Activated naive CD8-positive, alpha-beta T cell treated with anti-CD3 and anti-CD28 coated beads for 36 hours (primary cell): Measurements from ENCODE around the gene LPCAT4. TPM values are rescaled to one million over a fixed set of nuclear protein-coding genes. Genes with fewer than 3 reads are reported as not detected.

Experiments used
- DNase-seq: peaks from one replicate; pipeline ENCODE4 v3.0.0; 2021
- H3K27ac Mint-ChIP-seq: one replicate; pipeline ENCODE4 v1.8.0; 2022; ENCODE audit warnings: mild to moderate bottlenecking, moderate library complexity, mixed read lengths
- H3K27me3 Mint-ChIP-seq: one replicate; pipeline ENCODE4 v1.8.0; 2022; ENCODE audit warnings: mild to moderate bottlenecking, mixed read lengths
- H3K36me3 Mint-ChIP-seq: one replicate; pipeline ENCODE4 v1.8.0; 2021; ENCODE audit warnings: mild to moderate bottlenecking, mixed read lengths
- H3K4me1 Mint-ChIP-seq: one replicate; pipeline ENCODE4 v1.8.0; 2021; ENCODE audit warnings: mixed read lengths
- H3K4me3 Mint-ChIP-seq: one replicate; pipeline ENCODE4 v1.8.0; 2022; ENCODE audit warnings: mild to moderate bottlenecking, moderate library complexity, mixed read lengths
- H3K9me3 Mint-ChIP-seq: one replicate; pipeline ENCODE4 v1.8.0; 2022; ENCODE audit warnings: mixed read lengths
- total RNA-seq, 2 experiments: library from RNA; stranded (reverse); gene quantifications; one replicate each; pipeline ENCODE4 v1.2.3, GENCODE V29; 2021

Gene LPCAT4
- total RNA-seq, 2 experiments from 2014 or later = 49.8 to 49.9 TPM

GRCh38 chr15:34370643-34371042 is 3.6 kb upstream of the LPCAT4 start:
- no peak overlapping the region for H3K27ac Mint-ChIP-seq
- peaks cover 17% of the 10 kb centered on the region for H3K4me1 Mint-ChIP-seq
- H3K9me3 Mint-ChIP-seq = no peaks in the 10 kb centered on the region
- peaks cover 1% of the 10 kb centered on the region for H3K36me3 Mint-ChIP-seq
- H3K4me3 Mint-ChIP-seq = no peak overlapping the region
- DNase-seq = no peak
- H3K27me3 Mint-ChIP-seq = no peaks in the 10 kb centered on the region

GRCh38 chr15:34370129-34370528 is 3.1 kb upstream of the LPCAT4 start:
- H3K36me3 Mint-ChIP-seq = peaks cover 1% of the 10 kb centered on the region
- peaks cover 22% of the 10 kb centered on the region for H3K4me1 Mint-ChIP-seq
- H3K4me3 Mint-ChIP-seq = no peak overlapping the region

GRCh38 chr15:34366271-34367065 is 528 bp downstream of the LPCAT4 start:
- H3K27ac Mint-ChIP-seq = peak overlapping the region; percentile 87
- DNase-seq = peak; percentile 64
- H3K4me1 Mint-ChIP-seq = peaks cover 27% of the 10 kb centered on the region
- no peaks in the 10 kb centered on the region for H3K9me3 Mint-ChIP-seq
- no peaks in the 10 kb centered on the region for H3K27me3 Mint-ChIP-seq
- H3K4me3 Mint-ChIP-seq = peak overlapping the region; percentile 99
- H3K36me3 Mint-ChIP-seq = peaks cover 12% of the 10 kb centered on the region

More at GRCh38 chr15:34370129-34370528, 3.1 kb upstream of the LPCAT4 start:
- H3K9me3 Mint-ChIP-seq = no peaks in the 10 kb centered on the region
- no peaks in the 10 kb centered on the region for H3K27me3 Mint-ChIP-seq
- no peak overlapping the region for H3K27ac Mint-ChIP-seq
- no peak for DNase-seq

- no peaks in the 10 kb centered on the region for H3K27me3 Mint-ChIP-seq
- peak overlapping the region; percentile 99 for H3K4me3 Mint-ChIP-seq
These were observed 1.2 kb downstream of the LPCAT4 start for GRCh38 chr15:34365836-34366235.

GRCh38 chr15:34365091-34365825 is 1.7 kb downstream of the LPCAT4 start:
- Mint-ChIP-seq H3K4me3 (peak overlapping the region; percentile 99), H3K36me3 (peaks cover 15% of the 10 kb centered on the region), H3K9me3 (no peaks in the 10 kb centered on the region), H3K27me3 (no peaks in the 10 kb centered on the region), H3K4me1 (peaks cover 25% of the 10 kb centered on the region), H3K27ac (no peak overlapping the region)
- DNase-seq = no peak

More at GRCh38 chr15:34365836-34366235, 1.2 kb downstream of the LPCAT4 start:
- Mint-ChIP-seq H3K36me3 (peaks cover 15% of the 10 kb centered on the region), H3K4me1 (peaks cover 27% of the 10 kb centered on the region), H3K27ac (peak overlapping the region; percentile 16), H3K9me3 (no peaks in the 10 kb centered on the region)
- DNase-seq = no peak

GRCh38 chr15:34364041-34364440 is 3.0 kb downstream of the LPCAT4 start:
- Mint-ChIP-seq H3K4me1 (peaks cover 19% of the 10 kb centered on the region), H3K9me3 (no peaks in the 10 kb centered on the region), H3K36me3 (peaks cover 15% of the 10 kb centered on the region), H3K27ac (no peak overlapping the region), H3K27me3 (no peaks in the 10 kb centered on the region), H3K4me3 (no peak overlapping the region)
- DNase-seq = no peak

GRCh38 chr15:34362047-34362773 is 4.8 kb downstream of the LPCAT4 start:
- no peaks in the 10 kb centered on the region for H3K9me3 Mint-ChIP-seq
- DNase-seq = no peak
- no peaks in the 10 kb centered on the region for H3K27me3 Mint-ChIP-seq
- H3K4me3 Mint-ChIP-seq = no peak overlapping the region
- peaks cover 15% of the 10 kb centered on the region for H3K36me3 Mint-ChIP-seq
- peaks cover 12% of the 10 kb centered on the region for H3K4me1 Mint-ChIP-seq
- H3K27ac Mint-ChIP-seq = no peak overlapping the region

GRCh38 chr15:34361278-34361677 is 5.7 kb downstream of the LPCAT4 start:
- no peak overlapping the region for H3K4me3 Mint-ChIP-seq
- H3K4me1 Mint-ChIP-seq = peaks cover 12% of the 10 kb centered on the region
- no peaks in the 10 kb centered on the region for H3K27me3 Mint-ChIP-seq
- no peaks in the 10 kb centered on the region for H3K9me3 Mint-ChIP-seq
- H3K27ac Mint-ChIP-seq = no peak overlapping the region
- no peak for DNase-seq
- H3K36me3 Mint-ChIP-seq = peaks cover 13% of the 10 kb centered on the region

- H3K27ac Mint-ChIP-seq = no peak overlapping the region
These were observed 6.7 kb downstream of the LPCAT4 start for GRCh38 chr15:34360298-34360697.

GRCh38 chr15:34359416-34359815 is 7.6 kb downstream of the LPCAT4 start:
- Mint-ChIP-seq H3K9me3 (no peaks in the 10 kb centered on the region), H3K27ac (no peak overlapping the region), H3K4me3 (no peak overlapping the region), H3K36me3 (peaks cover 10% of the 10 kb centered on the region), H3K4me1 (no peaks in the 10 kb centered on the region), H3K27me3 (no peaks in the 10 kb centered on the region)
- DNase-seq = no peak

More at GRCh38 chr15:34360298-34360697, 6.7 kb downstream of the LPCAT4 start:
- no peak for DNase-seq
- peaks cover 13% of the 10 kb centered on the region for H3K36me3 Mint-ChIP-seq
- H3K4me3 Mint-ChIP-seq = no peak overlapping the region
- H3K4me1 Mint-ChIP-seq = peaks cover 6% of the 10 kb centered on the region
- H3K27me3 Mint-ChIP-seq = no peaks in the 10 kb centered on the region
- no peaks in the 10 kb centered on the region for H3K9me3 Mint-ChIP-seq

- no peaks in the 10 kb centered on the region for H3K4me1 Mint-ChIP-seq
- no peaks in the 10 kb centered on the region for H3K9me3 Mint-ChIP-seq
- H3K4me3 Mint-ChIP-seq = no peak overlapping the region
- no peak overlapping the region for H3K27ac Mint-ChIP-seq
- H3K27me3 Mint-ChIP-seq = no peaks in the 10 kb centered on the region
- no peak for DNase-seq
- peaks cover 10% of the 10 kb centered on the region for H3K36me3 Mint-ChIP-seq
These were observed 8.0 kb downstream of the LPCAT4 start for GRCh38 chr15:34358948-34359347.

GRCh38 chr15:34358367-34358766 is 8.6 kb downstream of the LPCAT4 start:
- Mint-ChIP-seq H3K27ac (no peak overlapping the region), H3K36me3 (peaks cover 10% of the 10 kb centered on the region)

GRCh38 chr15:34357653-34358052 is 9.3 kb downstream of the LPCAT4 start:
- H3K4me1 Mint-ChIP-seq = no peaks in the 10 kb centered on the region

More at GRCh38 chr15:34358367-34358766, 8.6 kb downstream of the LPCAT4 start:
- Mint-ChIP-seq H3K9me3 (no peaks in the 10 kb centered on the region), H3K4me1 (no peaks in the 10 kb centered on the region), H3K27me3 (no peaks in the 10 kb centered on the region), H3K4me3 (no peak overlapping the region)
- DNase-seq = no peak

GRCh38 chr15:34355241-34355640 is 11.8 kb downstream of the LPCAT4 start:
- peaks cover 3% of the 10 kb centered on the region for H3K36me3 Mint-ChIP-seq

More at GRCh38 chr15:34357653-34358052, 9.3 kb downstream of the LPCAT4 start:
- no peak overlapping the region for H3K4me3 Mint-ChIP-seq
- no peaks in the 10 kb centered on the region for H3K9me3 Mint-ChIP-seq
- no peaks in the 10 kb centered on the region for H3K27me3 Mint-ChIP-seq
- peaks cover 5% of the 10 kb centered on the region for H3K36me3 Mint-ChIP-seq
- no peak for DNase-seq
- H3K27ac Mint-ChIP-seq = no peak overlapping the region

GRCh38 chr15:34354286-34354685 is 12.7 kb downstream of the LPCAT4 start:
- Mint-ChIP-seq H3K4me1 (no peaks in the 10 kb centered on the region), H3K4me3 (no peak overlapping the region), H3K27me3 (no peaks in the 10 kb centered on the region), H3K27ac (no peak overlapping the region), H3K36me3 (peaks cover 3% of the 10 kb centered on the region), H3K9me3 (no peaks in the 10 kb centered on the region)
- DNase-seq = no peak

More at GRCh38 chr15:34355241-34355640, 11.8 kb downstream of the LPCAT4 start:
- no peak for DNase-seq
- no peak overlapping the region for H3K27ac Mint-ChIP-seq
- H3K4me3 Mint-ChIP-seq = no peak overlapping the region
- H3K9me3 Mint-ChIP-seq = no peaks in the 10 kb centered on the region
- H3K27me3 Mint-ChIP-seq = no peaks in the 10 kb centered on the region
- no peaks in the 10 kb centered on the region for H3K4me1 Mint-ChIP-seq
